ELF-1 (cell line): ENCODE results near the gene PGBD4.
A peak's percentile ranks its signal among the peaks of the same experiment; 100 is the strongest.
"Not testable (repeated sequence)": the region's sequence is repeated elsewhere in the genome, so short reads cannot be mapped to it uniquely, and the experiment has no call there.

Experiments
- DNase-seq: peaks from one replicate; pipeline ENCODE4 v3.0.0-alpha.2; 2016; ENCODE audit warnings: low read depth, low spot score

Gene PGBD4

GRCh38 chr15:34114215-34114614, 12.3 kb downstream of the PGBD4 start:
- DNase-seq: no peak

DNA sequence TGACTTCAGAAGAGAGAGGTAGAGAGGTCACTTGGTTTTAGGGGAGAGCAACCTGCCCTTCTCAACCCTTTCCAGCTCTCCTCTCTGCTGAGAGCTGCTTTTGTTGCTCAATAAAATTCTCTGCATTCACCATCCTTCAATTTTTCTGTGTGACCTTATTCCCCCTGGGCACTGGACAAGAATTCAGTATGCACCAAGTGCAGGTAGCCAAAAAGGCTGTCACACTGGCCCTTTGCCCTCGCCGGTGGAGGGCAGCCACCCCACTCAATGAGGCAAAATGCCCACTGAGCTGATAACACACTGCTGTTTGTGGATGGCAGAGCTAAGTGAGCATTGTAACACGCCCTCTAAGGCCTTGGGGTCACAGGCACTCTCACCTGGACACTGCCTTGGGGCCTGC, 12.9 kb downstream of the PGBD4 start:
- DNase-seq: no peak

DNA sequence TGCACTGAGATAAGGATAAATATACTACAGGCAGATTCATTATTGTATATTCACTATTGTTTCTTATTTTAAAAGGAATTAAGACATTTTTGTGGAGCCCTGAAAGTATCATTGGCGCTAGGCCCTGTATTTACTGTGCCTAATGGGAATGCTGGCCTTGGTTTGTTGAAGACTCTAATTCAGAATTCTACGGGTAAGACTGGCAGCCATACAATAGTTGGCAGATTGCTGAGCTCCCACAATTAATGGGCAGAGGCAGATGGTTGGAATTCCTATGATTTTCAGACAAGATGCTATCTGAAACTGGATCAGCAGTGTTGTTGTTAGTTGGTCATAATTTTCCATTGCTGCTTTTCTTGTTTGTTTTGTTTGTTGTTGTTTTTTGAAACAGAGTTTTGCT, 14.7 kb downstream of the PGBD4 start:
- DNase-seq: no peak

DNA sequence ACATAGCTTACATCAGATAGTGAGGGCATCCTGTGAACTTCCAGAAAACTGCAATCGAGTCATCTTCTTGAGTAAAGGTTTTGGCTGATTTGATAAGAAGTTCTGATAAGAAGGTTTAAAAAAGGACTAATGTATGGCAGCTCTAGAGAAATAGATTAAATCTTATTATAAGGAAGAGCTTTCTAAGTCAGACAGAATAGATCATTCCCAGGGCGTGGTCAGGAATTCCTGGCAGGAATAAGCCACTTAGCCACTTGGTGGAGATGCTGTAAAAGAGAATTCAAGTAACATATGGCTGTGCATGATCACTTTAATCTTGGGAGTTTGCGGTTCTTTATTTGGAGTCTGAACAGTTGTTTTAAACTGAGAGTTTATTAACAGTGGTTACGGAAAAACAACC, 17.4 kb downstream of the PGBD4 start:
- DNase-seq: no peak

DNA sequence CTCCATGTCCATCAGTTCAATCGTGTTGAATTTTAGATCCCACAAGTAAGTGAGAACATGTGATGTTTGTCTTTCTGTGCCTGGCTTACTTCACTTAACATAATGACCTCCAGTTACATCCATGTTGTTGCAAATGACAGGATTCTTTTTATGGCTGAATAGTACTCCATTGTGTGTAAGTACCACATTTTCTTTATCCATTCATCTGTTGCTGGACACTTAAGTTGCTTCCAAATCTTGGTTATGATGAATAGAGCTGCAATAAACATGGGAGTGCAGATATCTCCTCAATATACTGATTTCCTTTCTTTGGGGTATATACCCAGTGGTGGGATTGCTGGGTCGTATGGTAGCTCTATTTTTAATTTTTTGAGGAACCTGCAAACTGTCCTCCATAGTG, 18.5 kb downstream of the PGBD4 start:
- DNase-seq: not testable (repeated sequence)

- peak; percentile 71 for DNase-seq
Measured at GRCh38 chr15:34121786-34122185, 19.9 kb downstream of the PGBD4 start.

DNA sequence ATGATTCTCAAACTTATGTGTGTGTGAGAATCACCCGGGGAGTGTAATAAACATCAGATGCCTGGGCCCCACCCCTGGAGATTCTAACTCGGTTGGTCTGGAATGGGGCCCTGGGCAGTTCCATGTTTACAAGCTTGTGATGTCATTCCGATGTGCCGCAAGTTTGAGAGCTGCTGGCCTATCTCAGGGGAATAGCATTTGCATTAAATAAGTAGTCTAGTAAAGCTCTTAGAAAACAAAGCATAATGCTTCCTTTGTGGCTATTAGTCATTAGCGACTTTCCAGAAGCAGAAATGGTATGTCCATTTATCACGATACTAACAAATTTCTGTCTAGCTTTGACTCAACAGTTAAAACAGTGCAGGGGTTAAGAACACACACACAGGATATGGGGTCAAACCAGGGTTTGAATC, 20.9 kb downstream of the PGBD4 start:
- DNase-seq: peak; percentile 41

GRCh38 chr15:34124651-34125050, 22.8 kb downstream of the PGBD4 start:
- DNase-seq: no peak

- no peak for DNase-seq
Measured at GRCh38 chr15:34125945-34126344, 24.1 kb downstream of the PGBD4 start.

- DNase-seq: peak; percentile 26
Measured at GRCh38 chr15:34126522-34126921, 24.6 kb downstream of the PGBD4 start.

- DNase-seq: no peak
Measured at GRCh38 chr15:34128898-34129297, 27.0 kb downstream of the PGBD4 start.

DNA sequence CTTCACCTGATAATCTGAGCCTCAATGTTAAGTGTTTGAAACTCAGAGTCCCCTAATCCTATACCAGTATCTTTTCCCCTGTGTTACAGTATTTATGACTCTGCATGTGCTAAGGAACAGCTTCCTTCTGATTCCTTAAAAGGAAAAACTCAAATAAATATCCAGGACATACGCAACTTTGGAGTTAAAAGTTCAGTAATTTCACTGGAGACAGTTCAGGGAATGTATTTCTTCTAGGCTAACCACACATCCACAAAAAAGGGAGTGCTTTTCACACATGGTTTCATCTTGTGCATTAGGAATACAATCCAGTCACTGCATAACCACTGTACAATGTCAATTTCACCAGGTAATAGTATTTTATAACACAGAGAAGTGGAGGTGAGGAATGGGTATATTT, 31.0 kb downstream of the PGBD4 start:
- DNase-seq: no peak

DNA sequence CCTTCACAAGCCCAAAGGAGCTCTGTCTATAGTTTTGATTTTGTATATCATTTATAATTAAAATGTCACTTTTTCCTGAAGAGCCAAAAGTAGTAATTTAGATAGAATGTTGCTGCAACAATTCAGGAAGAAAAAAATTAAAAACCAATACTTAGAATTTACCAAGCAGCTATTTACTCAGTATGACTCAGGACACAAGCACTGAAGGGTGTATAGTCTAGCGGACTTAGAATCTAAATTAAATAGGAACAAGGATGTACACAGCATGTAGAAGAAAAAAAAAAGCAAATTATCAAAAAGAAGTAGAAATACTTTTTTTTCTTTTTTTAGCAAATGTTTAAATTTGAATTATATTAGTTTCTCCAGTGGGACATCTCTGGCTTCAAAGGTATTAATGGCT, 31.6 kb downstream of the PGBD4 start:
- DNase-seq: no peak

GRCh38 chr15:34147371-34148140, 45.7 kb downstream of the PGBD4 start:
- no peak for DNase-seq

DNA sequence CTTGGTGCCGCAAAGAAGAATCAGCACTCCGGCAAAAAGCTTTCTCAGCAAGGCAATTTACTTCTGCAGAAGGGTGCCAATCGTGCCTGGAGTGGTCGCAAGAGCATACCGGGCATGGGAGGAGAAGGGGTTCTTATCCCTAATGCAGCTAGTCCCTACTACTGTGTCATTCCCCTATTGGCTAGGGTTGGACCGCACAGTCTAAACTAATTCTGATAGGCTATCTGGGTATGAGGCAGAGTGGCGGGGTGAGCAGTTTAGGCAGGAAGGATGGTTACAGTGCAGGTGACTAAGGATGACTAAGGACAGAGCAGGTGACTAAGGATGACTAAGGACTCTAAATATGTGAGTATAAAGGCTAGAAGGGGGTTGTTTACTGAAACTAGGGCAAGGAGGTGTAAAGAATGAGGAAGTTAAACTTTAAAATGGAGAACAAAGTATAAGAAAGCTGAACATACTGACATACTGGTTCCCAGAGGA, 52.9 kb downstream of the PGBD4 start:
- no peak for DNase-seq

DNA sequence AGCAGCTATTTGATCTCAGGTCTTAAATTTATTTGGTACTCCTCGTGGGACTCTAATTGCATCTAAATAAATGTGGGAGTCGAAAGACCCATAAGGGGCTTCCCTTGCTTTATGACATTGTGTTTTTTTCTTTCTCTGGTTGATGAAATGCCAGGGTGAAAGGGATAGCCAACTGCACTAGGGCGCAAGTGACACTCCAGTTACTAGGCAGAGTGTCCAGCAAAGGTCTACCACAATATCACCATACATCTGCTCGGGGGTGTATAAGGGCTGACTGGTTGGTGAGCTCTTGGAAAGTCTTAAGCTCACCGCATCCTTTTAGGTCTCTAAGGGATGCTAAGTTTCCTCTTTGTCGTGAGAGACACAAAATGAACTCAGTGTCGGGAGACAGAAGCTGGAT, 54.0 kb downstream of the PGBD4 start:
- DNase-seq: no peak
